ENCODE results near the gene SYTL2.
"Not testable (repeated sequence)": the region's sequence is repeated elsewhere in the genome, so short reads cannot be mapped to it uniquely, and the experiment has no call there.

SYTL2 gene

GRCh38 chr11:85853541-85853940 lies 42.6 kb upstream of the SYTL2 start:
- DNase-seq; H3K9me3 ChIP-seq (ENCODE audit: control extremely low read depth in 1 of 5, control insufficient read depth in 4 of 5, insufficient read depth in 2 of 5, low read depth in 1 of 5, low read length in 4 of 5); H3K27me3 ChIP-seq (replicated peaks in 2 of 5; ENCODE audit: control insufficient read depth in 4 of 5, insufficient read depth in 5 of 5, low read length in 4 of 5); H3K27ac ChIP-seq (ENCODE audit: insufficient read depth in 1 of 2, low read depth in 1 of 2, low read length in 2 of 2, poor library complexity in 1 of 2, severe bottlenecking in 2 of 2); POLR2A ChIA-PET; H3K4me3 ChIP-seq (ENCODE audit: control insufficient read depth in 1 of 7, extremely low read depth in 1 of 7, insufficient read depth in 4 of 7, low read depth in 2 of 7, low read length in 6 of 7); H3K36me3 ChIP-seq (ENCODE audit: control insufficient read depth in 4 of 4, insufficient read depth in 4 of 4, low read length in 3 of 4): not testable (repeated sequence)
- no CpG with 5 or more reads among the region's 7 CpGs for whole genome bisulfite sequencing (ENCODE audit: insufficient coverage)
- peaks cover 3 to 12% (median 8%) of the 10 kb centered on the region in 4 experiments for H3K4me1 ChIP-seq (ENCODE audit: control extremely low read depth in 1 of 4, control insufficient read depth in 4 of 4, insufficient read depth in 4 of 4, low read length in 3 of 4)
- CTCF ChIA-PET = interaction anchor here (1.0 kb wide), 1 partner anchor 440 kb away, joined by 3 read pairs; no protein-coding TSS in a partner anchor

GRCh38 chr11:85852754-85853153 lies 41.8 kb upstream of the SYTL2 start:
- H3K36me3 ChIP-seq (ENCODE audit: control insufficient read depth in 4 of 4, insufficient read depth in 4 of 4, low read length in 3 of 4); POLR2A ChIA-PET; H3K9me3 ChIP-seq (ENCODE audit: control extremely low read depth in 1 of 5, control insufficient read depth in 4 of 5, insufficient read depth in 2 of 5, low read depth in 1 of 5, low read length in 4 of 5); H3K4me3 ChIP-seq (ENCODE audit: control insufficient read depth in 1 of 7, extremely low read depth in 1 of 7, insufficient read depth in 4 of 7, low read depth in 2 of 7, low read length in 6 of 7); H3K27ac ChIP-seq (ENCODE audit: insufficient read depth in 1 of 2, low read depth in 1 of 2, low read length in 2 of 2, poor library complexity in 1 of 2, severe bottlenecking in 2 of 2); CTCF ChIA-PET; DNase-seq; H3K27me3 ChIP-seq (replicated peaks in 2 of 5; ENCODE audit: control insufficient read depth in 4 of 5, insufficient read depth in 5 of 5, low read length in 4 of 5): not testable (repeated sequence)
- peaks cover 3 to 12% (median 8%) of the 10 kb centered on the region in 4 experiments for H3K4me1 ChIP-seq (ENCODE audit: control extremely low read depth in 1 of 4, control insufficient read depth in 4 of 4, insufficient read depth in 4 of 4, low read length in 3 of 4)
- WGBS (ENCODE audit: insufficient coverage) = 99% methylated on average over 20 of the region's 33 CpGs

GRCh38 chr11:85848556-85848955 lies 37.6 kb upstream of the SYTL2 start:
- no peak overlapping the region for H3K4me3 ChIP-seq (ENCODE audit: control insufficient read depth in 1 of 7, extremely low read depth in 1 of 7, insufficient read depth in 4 of 7, low read depth in 2 of 7, low read length in 6 of 7)
- WGBS (ENCODE audit: insufficient coverage) = 100% methylated on average over 1 of the region's 2 CpGs
- H3K27me3 ChIP-seq (replicated peaks in 2 of 5; ENCODE audit: control insufficient read depth in 4 of 5, insufficient read depth in 5 of 5, low read length in 4 of 5) = no peaks in the 10 kb centered on the region
- ChIA-PET CTCF (no interaction called here), POLR2A (no interaction called here)
- H3K9me3 ChIP-seq (ENCODE audit: control extremely low read depth in 1 of 5, control insufficient read depth in 4 of 5, insufficient read depth in 2 of 5, low read depth in 1 of 5, low read length in 4 of 5) = peaks cover 0 to 4% (median 2%) of the 10 kb centered on the region in 5 experiments
- no peak overlapping the region for H3K27ac ChIP-seq (ENCODE audit: insufficient read depth in 1 of 2, low read depth in 1 of 2, low read length in 2 of 2, poor library complexity in 1 of 2, severe bottlenecking in 2 of 2)
- H3K36me3 ChIP-seq (ENCODE audit: control insufficient read depth in 4 of 4, insufficient read depth in 4 of 4, low read length in 3 of 4) = no peaks in the 10 kb centered on the region
- H3K4me1 ChIP-seq (ENCODE audit: control extremely low read depth in 1 of 4, control insufficient read depth in 4 of 4, insufficient read depth in 4 of 4, low read length in 3 of 4) = no peaks in the 10 kb centered on the region
- DNase-seq = no peak

GRCh38 chr11:85848006-85848405 lies 37.1 kb upstream of the SYTL2 start:
- ChIA-PET POLR2A (no interaction called here), CTCF (no interaction called here)
- DNase-seq = no peak
- 100% methylated on average over 1 of the region's 3 CpGs for WGBS (ENCODE audit: insufficient coverage)
- Histone ChIP-seq H3K9me3 (ENCODE audit: control extremely low read depth in 1 of 5, control insufficient read depth in 4 of 5, insufficient read depth in 2 of 5, low read depth in 1 of 5, low read length in 4 of 5) (peaks cover 0 to 4% (median 2%) of the 10 kb centered on the region in 5 experiments), H3K4me1 (ENCODE audit: control extremely low read depth in 1 of 4, control insufficient read depth in 4 of 4, insufficient read depth in 4 of 4, low read length in 3 of 4) (no peaks in the 10 kb centered on the region), H3K36me3 (ENCODE audit: control insufficient read depth in 4 of 4, insufficient read depth in 4 of 4, low read length in 3 of 4) (no peaks in the 10 kb centered on the region), H3K4me3 (ENCODE audit: control insufficient read depth in 1 of 7, extremely low read depth in 1 of 7, insufficient read depth in 4 of 7, low read depth in 2 of 7, low read length in 6 of 7) (no peak overlapping the region), H3K27me3 (replicated peaks in 2 of 5; ENCODE audit: control insufficient read depth in 4 of 5, insufficient read depth in 5 of 5, low read length in 4 of 5) (no peaks in the 10 kb centered on the region), H3K27ac (ENCODE audit: insufficient read depth in 1 of 2, low read depth in 1 of 2, low read length in 2 of 2, poor library complexity in 1 of 2, severe bottlenecking in 2 of 2) (no peak overlapping the region)

- Histone ChIP-seq H3K27ac (ENCODE audit: insufficient read depth in 1 of 2, low read depth in 1 of 2, low read length in 2 of 2, poor library complexity in 1 of 2, severe bottlenecking in 2 of 2) (no peak overlapping the region), H3K27me3 (replicated peaks in 2 of 5; ENCODE audit: control insufficient read depth in 4 of 5, insufficient read depth in 5 of 5, low read length in 4 of 5) (no peaks in the 10 kb centered on the region), H3K9me3 (ENCODE audit: control extremely low read depth in 1 of 5, control insufficient read depth in 4 of 5, insufficient read depth in 2 of 5, low read depth in 1 of 5, low read length in 4 of 5) (peaks cover 0 to 4% (median under 1%) of the 10 kb centered on the region in 5 experiments), H3K4me3 (ENCODE audit: control insufficient read depth in 1 of 7, extremely low read depth in 1 of 7, insufficient read depth in 4 of 7, low read depth in 2 of 7, low read length in 6 of 7) (no peak overlapping the region), H3K36me3 (ENCODE audit: control insufficient read depth in 4 of 4, insufficient read depth in 4 of 4, low read length in 3 of 4) (no peaks in the 10 kb centered on the region), H3K4me1 (ENCODE audit: control extremely low read depth in 1 of 4, control insufficient read depth in 4 of 4, insufficient read depth in 4 of 4, low read length in 3 of 4) (no peaks in the 10 kb centered on the region)
- ChIA-PET CTCF (interaction anchor here (1.4 kb wide), 1 partner anchor 148 kb away, joined by 3 read pairs; no protein-coding TSS in a partner anchor), POLR2A (no interaction called here)
- DNase-seq = no peak
These were observed 36.5 kb upstream of the SYTL2 start for GRCh38 chr11:85847436-85847835.

GRCh38 chr11:85845124-85845631 lies 34.2 kb upstream of the SYTL2 start:
- H3K4me1 ChIP-seq (ENCODE audit: control extremely low read depth in 1 of 4, control insufficient read depth in 4 of 4, insufficient read depth in 4 of 4, low read length in 3 of 4) = no peaks in the 10 kb centered on the region
- CTCF ChIA-PET = interaction anchor here (1.0 kb wide), 1 partner anchor 9 kb away, joined by 3 read pairs; the partner anchor contains the start of gene CCDC83
- H3K36me3 ChIP-seq (ENCODE audit: control insufficient read depth in 4 of 4, insufficient read depth in 4 of 4, low read length in 3 of 4) = no peaks in the 10 kb centered on the region
- 100% methylated on average over 1 of the region's 1 CpG for WGBS (ENCODE audit: insufficient coverage)
- DNase-seq = no peak
- H3K27ac ChIP-seq (ENCODE audit: insufficient read depth in 1 of 2, low read depth in 1 of 2, low read length in 2 of 2, poor library complexity in 1 of 2, severe bottlenecking in 2 of 2) = no peak overlapping the region
- H3K27me3 ChIP-seq (replicated peaks in 2 of 5; ENCODE audit: control insufficient read depth in 4 of 5, insufficient read depth in 5 of 5, low read length in 4 of 5) = no peaks in the 10 kb centered on the region
- H3K4me3 ChIP-seq (ENCODE audit: control insufficient read depth in 1 of 7, extremely low read depth in 1 of 7, insufficient read depth in 4 of 7, low read depth in 2 of 7, low read length in 6 of 7) = no peak overlapping the region
- POLR2A ChIA-PET = no interaction called here
- H3K9me3 ChIP-seq (ENCODE audit: control extremely low read depth in 1 of 5, control insufficient read depth in 4 of 5, insufficient read depth in 2 of 5, low read depth in 1 of 5, low read length in 4 of 5) = peaks cover 0 to 2% (median 0%) of the 10 kb centered on the region in 5 experiments

- Histone ChIP-seq H3K27me3 (replicated peaks in 2 of 5; ENCODE audit: control insufficient read depth in 4 of 5, insufficient read depth in 5 of 5, low read length in 4 of 5) (no peaks in the 10 kb centered on the region), H3K27ac (ENCODE audit: insufficient read depth in 1 of 2, low read depth in 1 of 2, low read length in 2 of 2, poor library complexity in 1 of 2, severe bottlenecking in 2 of 2) (no peak overlapping the region), H3K4me3 (ENCODE audit: control insufficient read depth in 1 of 7, extremely low read depth in 1 of 7, insufficient read depth in 4 of 7, low read depth in 2 of 7, low read length in 6 of 7) (no peak overlapping the region), H3K9me3 (ENCODE audit: control extremely low read depth in 1 of 5, control insufficient read depth in 4 of 5, insufficient read depth in 2 of 5, low read depth in 1 of 5, low read length in 4 of 5) (peaks cover 0 to 2% (median 0%) of the 10 kb centered on the region in 5 experiments), H3K36me3 (ENCODE audit: control insufficient read depth in 4 of 4, insufficient read depth in 4 of 4, low read length in 3 of 4) (no peaks in the 10 kb centered on the region), H3K4me1 (ENCODE audit: control extremely low read depth in 1 of 4, control insufficient read depth in 4 of 4, insufficient read depth in 4 of 4, low read length in 3 of 4) (no peaks in the 10 kb centered on the region)
- ChIA-PET POLR2A (no interaction called here), CTCF (interaction anchor here (1.0 kb wide), 1 partner anchor 10 kb away, joined by 3 read pairs; the partner anchor contains the start of gene CCDC83)
- WGBS (ENCODE audit: insufficient coverage) = 94% methylated on average over 1 of the region's 2 CpGs
- no peak for DNase-seq
These were observed 33.6 kb upstream of the SYTL2 start for GRCh38 chr11:85844439-85845123.

All from common myeloid progenitor, CD34-positive (primary cell).